Measurements from ENCODE around the gene MESP2.
"Not testable (repeated sequence)": the region's sequence is repeated elsewhere in the genome, so short reads cannot be mapped to it uniquely, and the experiment has no call there.

MESP2 gene

GRCh38 chr15:89781055-89781454 is 4.9 kb downstream of the MESP2 start:
- no peak for DNase-seq (ENCODE audit: extremely low spot score)
- ChIA-PET POLR2A (no interaction called here), CTCF (interaction anchor here (1.7 kb wide), 1 partner anchor 20 kb away, joined by 4 read pairs; no protein-coding TSS in a partner anchor)
- TF ChIP-seq NFRKB (IDR thresholded peaks at IDR 0.05) (no peak), SP1 (IDR thresholded peaks at IDR 0.05) (no peak), CTBP1 (IDR thresholded peaks at IDR 0.05; ENCODE audit: borderline replicate concordance) (no peak), L3MBTL2 (conservative IDR thresholded peaks at IDR 0.05) (no peak), LEF1 (IDR thresholded peaks at IDR 0.05; ENCODE audit: borderline replicate concordance) (no peak), FOXM1 (IDR thresholded peaks at IDR 0.05; ENCODE audit: borderline replicate concordance) (no peak), SUZ12 (IDR thresholded peaks at IDR 0.05) (no peak), TARDBP (IDR thresholded peaks at IDR 0.05) (no peak), FOXA1 (IDR thresholded peaks at IDR 0.05) (no peak), FOXK2 (IDR thresholded peaks at IDR 0.05) (no peak), ARNT (IDR thresholded peaks at IDR 0.05) (no peak), HDGF (IDR thresholded peaks at IDR 0.05; ENCODE audit: borderline replicate concordance) (no peak), BHLHE40 (IDR thresholded peaks at IDR 0.05; ENCODE audit: borderline replicate concordance) (no peak), ZNF384 (IDR thresholded peaks at IDR 0.05) (no peak), ELF4 (IDR thresholded peaks at IDR 0.05) (no peak)
- TF ChIP-seq, protein P1, sequence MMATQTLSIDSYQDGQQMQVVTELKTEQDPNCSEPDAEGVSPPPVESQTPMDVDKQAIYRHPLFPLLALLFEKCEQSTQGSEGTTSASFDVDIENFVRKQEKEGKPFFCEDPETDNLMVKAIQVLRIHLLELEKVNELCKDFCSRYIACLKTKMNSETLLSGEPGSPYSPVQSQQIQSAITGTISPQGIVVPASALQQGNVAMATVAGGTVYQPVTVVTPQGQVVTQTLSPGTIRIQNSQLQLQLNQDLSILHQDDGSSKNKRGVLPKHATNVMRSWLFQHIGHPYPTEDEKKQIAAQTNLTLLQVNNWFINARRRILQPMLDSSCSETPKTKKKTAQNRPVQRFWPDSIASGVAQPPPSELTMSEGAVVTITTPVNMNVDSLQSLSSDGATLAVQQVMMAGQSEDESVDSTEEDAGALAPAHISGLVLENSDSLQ (IDR thresholded peaks at IDR 0.05), result no peak

GRCh38 chr15:89781891-89782618 is 5.9 kb downstream of the MESP2 start:
- DNase-seq (ENCODE audit: extremely low spot score), result no peak
- CTCF ChIA-PET, result interaction anchor here (1.1 to 2.7 kb wide), 3 partner anchors 21 to 93 kb away, joined by 3 to 9 read pairs (median 4); no protein-coding TSS in a partner anchor
- POLR2A ChIA-PET, result no interaction called here
- TF ChIP-seq HDGF (IDR thresholded peaks at IDR 0.05; ENCODE audit: borderline replicate concordance) (no peak), BHLHE40 (IDR thresholded peaks at IDR 0.05; ENCODE audit: borderline replicate concordance) (no peak), CTBP1 (IDR thresholded peaks at IDR 0.05; ENCODE audit: borderline replicate concordance) (no peak), FOXK2 (IDR thresholded peaks at IDR 0.05) (no peak), NFRKB (IDR thresholded peaks at IDR 0.05) (no peak), LEF1 (IDR thresholded peaks at IDR 0.05; ENCODE audit: borderline replicate concordance) (no peak), L3MBTL2 (conservative IDR thresholded peaks at IDR 0.05) (no peak), TARDBP (IDR thresholded peaks at IDR 0.05) (no peak), SP1 (IDR thresholded peaks at IDR 0.05) (no peak)

GRCh38 chr15:89782619-89782950 is 6.5 kb downstream of the MESP2 start:
- not testable (repeated sequence) for DNase-seq (ENCODE audit: extremely low spot score)
- POLR2A ChIA-PET, result interaction anchor here (1.1 kb wide), 1 partner anchor 16 kb away, joined by 3 read pairs; no protein-coding TSS in a partner anchor
- CTCF ChIA-PET, result interaction anchor here (1.1 to 2.7 kb wide), 2 partner anchors 21 to 92 kb away, joined by 3 to 9 read pairs; no protein-coding TSS in a partner anchor

- no peak for TF ChIP-seq CTBP1 (IDR thresholded peaks at IDR 0.05; ENCODE audit: borderline replicate concordance)
- no peak for TF ChIP-seq TARDBP (IDR thresholded peaks at IDR 0.05)
- TF ChIP-seq, protein P1 (IDR thresholded peaks at IDR 0.05), result no peak
- TF ChIP-seq SP1 (IDR thresholded peaks at IDR 0.05), result no peak
- no peak for TF ChIP-seq FOXA1 (IDR thresholded peaks at IDR 0.05)
- TF ChIP-seq ZNF384 (IDR thresholded peaks at IDR 0.05), result no peak
- no peak for TF ChIP-seq L3MBTL2 (conservative IDR thresholded peaks at IDR 0.05)
- TF ChIP-seq FOXK2 (IDR thresholded peaks at IDR 0.05), result no peak
- no peak for TF ChIP-seq LEF1 (IDR thresholded peaks at IDR 0.05; ENCODE audit: borderline replicate concordance)
- no peak for TF ChIP-seq SUZ12 (IDR thresholded peaks at IDR 0.05)
- TF ChIP-seq HDGF (IDR thresholded peaks at IDR 0.05; ENCODE audit: borderline replicate concordance), result no peak
- no peak for TF ChIP-seq BHLHE40 (IDR thresholded peaks at IDR 0.05; ENCODE audit: borderline replicate concordance)
- no peak for TF ChIP-seq NFRKB (IDR thresholded peaks at IDR 0.05)
- TF ChIP-seq FOXM1 (IDR thresholded peaks at IDR 0.05; ENCODE audit: borderline replicate concordance), result no peak
- no peak for TF ChIP-seq ELF4 (IDR thresholded peaks at IDR 0.05)
- no peak for TF ChIP-seq ARNT (IDR thresholded peaks at IDR 0.05)
- no peak for DNase-seq (ENCODE audit: extremely low spot score)
- POLR2A ChIA-PET, result interaction anchor here (1.1 kb wide), 1 partner anchor 16 kb away, joined by 3 read pairs; no protein-coding TSS in a partner anchor
- CTCF ChIA-PET, result interaction anchor here (1.1 to 2.7 kb wide), 2 partner anchors 22 to 92 kb away, joined by 3 to 9 read pairs; no protein-coding TSS in a partner anchor
These were observed 7.2 kb downstream of the MESP2 start for GRCh38 chr15:89783111-89783860.

GRCh38 chr15:89783861-89784685 is 7.9 kb downstream of the MESP2 start:
- no peak for TF ChIP-seq SUZ12 (IDR thresholded peaks at IDR 0.05)
- TF ChIP-seq LEF1 (IDR thresholded peaks at IDR 0.05; ENCODE audit: borderline replicate concordance), result no peak
- no peak for TF ChIP-seq HDGF (IDR thresholded peaks at IDR 0.05; ENCODE audit: borderline replicate concordance)
- no peak for TF ChIP-seq FOXM1 (IDR thresholded peaks at IDR 0.05; ENCODE audit: borderline replicate concordance)
- no peak for TF ChIP-seq BHLHE40 (IDR thresholded peaks at IDR 0.05; ENCODE audit: borderline replicate concordance)
- no peak for TF ChIP-seq SP1 (IDR thresholded peaks at IDR 0.05)
- TF ChIP-seq CTBP1 (IDR thresholded peaks at IDR 0.05; ENCODE audit: borderline replicate concordance), result no peak
- TF ChIP-seq NFRKB (IDR thresholded peaks at IDR 0.05), result no peak
- ChIA-PET CTCF (interaction anchor here (2.7 kb wide), 1 partner anchor 91 kb away, joined by 9 read pairs; no protein-coding TSS in a partner anchor), POLR2A (interaction anchor here (1.1 kb wide), 1 partner anchor 15 kb away, joined by 3 read pairs; no protein-coding TSS in a partner anchor)
- DNase-seq (ENCODE audit: extremely low spot score), result no peak

All from HEK293T (cell line).